AG04450 (cell line): ENCODE data around the gene ANXA4. TPM values are rescaled to one million over a fixed set of nuclear protein-coding genes. Genes with fewer than 3 reads are reported as not detected.

ENCODE experiments used
- CTCF ChIA-PET: fragments of 300-600, 350-600 bp; formaldehyde crosslinking; extraction: SDS; loops from one replicate; lab custom pipeline; 2022; ENCODE audit warnings: antibody characterized with exemption, inconsistent platforms; lab: Charles Lee
- POLR2A ChIA-PET: fragments of 350-600 bp; formaldehyde crosslinking; extraction: SDS; loops from one replicate; lab custom pipeline; 2021; ENCODE audit warnings: antibody characterized with exemption, inconsistent platforms; lab: Yijun Ruan, JAX
- DNase-seq: peaks from one replicate; pipeline ENCODE4 v3.0.0-alpha.2; 2011; ENCODE audit warnings: low read depth, low spot score
- H3K27ac ChIP-seq: one replicate; pipeline ENCODE4 v1.5.1; 2012; ENCODE audit warnings: low read depth, low read length, control low read depth
- H3K27me3 ChIP-seq: one replicate; pipeline ENCODE4 v1.6.0; 2012; ENCODE audit warnings: low read length; ENCODE audit not compliant: control insufficient read depth, insufficient read depth
- H3K4me3 ChIP-seq: 2 replicates; pipeline ENCODE4 v1.5.1; 2011; ENCODE audit warnings: mild to moderate bottlenecking, low read depth, low read length, control low read depth
- H3K9me3 ChIP-seq: 2 replicates; pipeline ENCODE4 v1.5.1; 2012; ENCODE audit warnings: low read length; ENCODE audit not compliant: control insufficient read depth, insufficient read depth
- CTCF ChIP-seq: IDR thresholded peaks from 2 replicates; pipeline ENCODE4 v1.5.1; 2011; ENCODE audit warnings: low read depth, low read length, control low read depth, inconsistent platforms
- polyA plus RNA-seq: library from polyadenylated mRNA; depleted of rRNA; stranded (reverse); fragments of >200 nt; gene quantifications from 2 replicates; pipeline ENCODE4 v1.2.3, GENCODE V29; 2011

Gene ANXA4
- polyA plus RNA-seq, 1 experiment: 105 TPM

- Histone ChIP-seq H3K27me3 (no peaks in the 10 kb centered on the region), H3K27ac (no peak overlapping the region), H3K9me3 (no peaks in the 10 kb centered on the region), H3K4me3 (no peak overlapping the region)
- no peak for TF ChIP-seq CTCF
- ChIA-PET CTCF (interaction anchor here (0.6 to 1.2 kb wide), 4 partner anchors 11 to 310 kb away, joined by 3 to 7 read pairs (median 4); no protein-coding TSS in a partner anchor), POLR2A (interaction anchor here (0.7 kb wide), 1 partner anchor 162 kb away, joined by 10 read pairs; the partner anchor contains the start of gene SNRNP27)
- no peak for DNase-seq
Measured at GRCh38 chr2:69731147-69731970, 10.6 kb upstream of the ANXA4 start.

GRCh38 chr2:69733342-69734034 is 8.4 kb upstream of the ANXA4 start:
- no peak for TF ChIP-seq CTCF
- Histone ChIP-seq H3K27ac (no peak overlapping the region), H3K27me3 (no peaks in the 10 kb centered on the region), H3K9me3 (no peaks in the 10 kb centered on the region), H3K4me3 (no peak overlapping the region)
- ChIA-PET POLR2A (no interaction called here), CTCF (interaction anchor here (0.6 to 4.4 kb wide), 5 partner anchors 9 to 360 kb away, joined by 3 to 36 read pairs (median 6); no protein-coding TSS in a partner anchor)
- DNase-seq: no peak

GRCh38 chr2:69734035-69734611 is 7.8 kb upstream of the ANXA4 start:
- POLR2A ChIA-PET: no interaction called here
- CTCF ChIA-PET: interaction anchor here (0.7 to 4.4 kb wide), 4 partner anchors 9 to 361 kb away, joined by 4 to 36 read pairs (median 20); no protein-coding TSS in a partner anchor

GRCh38 chr2:69734854-69735544 is 6.9 kb upstream of the ANXA4 start:
- DNase-seq: no peak
- ChIA-PET CTCF (interaction anchor here (1.0 to 4.4 kb wide), 4 partner anchors 10 to 82 kb away, joined by 3 to 36 read pairs (median 26); no protein-coding TSS in a partner anchor), POLR2A (interaction anchor here (0.7 kb wide), 1 partner anchor 9 kb away, joined by 3 read pairs; no protein-coding TSS in a partner anchor)
- Histone ChIP-seq H3K4me3 (no peak overlapping the region), H3K9me3 (no peaks in the 10 kb centered on the region), H3K27me3 (no peaks in the 10 kb centered on the region), H3K27ac (no peak overlapping the region)
- no peak; the same call in 1 of the 2 replicates for TF ChIP-seq CTCF

More at GRCh38 chr2:69734035-69734611, 7.8 kb upstream of the ANXA4 start:
- TF ChIP-seq CTCF: no peak
- Histone ChIP-seq H3K4me3 (no peak overlapping the region), H3K27me3 (no peaks in the 10 kb centered on the region), H3K9me3 (no peaks in the 10 kb centered on the region), H3K27ac (no peak overlapping the region)
- DNase-seq: no peak
